GM23338 (cell line): ENCODE results near the gene TMEM131L. TPM values are rescaled to one million over a fixed set of nuclear protein-coding genes. Genes with fewer than 3 reads are reported as not detected.

Experiments
- ATAC-seq: fragments of 200-7000 bp; cut with Tn5 transposase; 3 replicates; pipeline ENCODE4 v1.9.1; 2020
- DNase-seq: peaks from one replicate; pipeline ENCODE4 v3.0.0-alpha.2; 2015; ENCODE audit warnings: low spot score
- H2AFZ ChIP-seq: fragments of 200-600 bp; sonication (generic); 2 replicates; pipeline ENCODE4 v1.8.0; 2016; ENCODE audit warnings: antibody characterized with exemption, mild to moderate bottlenecking, moderate library complexity
- H3F3A ChIP-seq: fragments of 200-600 bp; sonication (generic); replicated peaks from 2 replicates; pipeline ENCODE4 v1.8.0; 2017; ENCODE audit warnings: antibody characterized with exemption, mixed run types, low read depth
- H3K27ac ChIP-seq: fragments of 200-600 bp; sonication (generic); 2 replicates; pipeline ENCODE4 v1.6.1; 2016; ENCODE audit warnings: low read depth
- H3K27me3 ChIP-seq: fragments of 200-600 bp; sonication (generic); 2 replicates; pipeline ENCODE4 v1.8.0; 2016; ENCODE audit warnings: mild to moderate bottlenecking, mixed run types, moderate library complexity; ENCODE audit not compliant: insufficient read depth
- H3K36me3 ChIP-seq: fragments of 200-600 bp; sonication (generic); 2 replicates; pipeline ENCODE4 v1.8.0; 2016; ENCODE audit warnings: mild to moderate bottlenecking; ENCODE audit not compliant: insufficient read depth
- H3K4me1 ChIP-seq: fragments of 200-600 bp; sonication (generic); 2 replicates; pipeline ENCODE4 v1.8.0; 2016; ENCODE audit warnings: mild to moderate bottlenecking, moderate library complexity; ENCODE audit not compliant: insufficient read depth
- H3K4me2 ChIP-seq: fragments of 200-600 bp; sonication (generic); 2 replicates; pipeline ENCODE4 v1.7.1; 2017; ENCODE audit warnings: mixed run types
- H3K4me3 ChIP-seq: fragments of 200-600 bp; sonication (generic); 2 replicates; pipeline ENCODE4 v1.6.1; 2016; ENCODE audit warnings: mixed run types
- H3K79me2 ChIP-seq: fragments of 200-600 bp; sonication (generic); replicated peaks from 2 replicates; pipeline ENCODE4 v1.8.0; 2017; ENCODE audit warnings: mild to moderate bottlenecking; ENCODE audit not compliant: insufficient read depth
- H3K9me2 ChIP-seq: fragments of 200-600 bp; sonication (generic); 2 replicates; pipeline ENCODE4 v1.8.0; 2017; ENCODE audit not compliant: insufficient read depth
- H4K20me1 ChIP-seq: fragments of 200-600 bp; sonication (generic); replicated peaks from 2 replicates; pipeline ENCODE4 v1.8.0; 2017; ENCODE audit warnings: mild to moderate bottlenecking; ENCODE audit not compliant: insufficient read depth
- H3K27ac Mint-ChIP-seq: 2 replicates; pipeline ENCODE4 v1.8.0; 2020; ENCODE audit warnings: inconsistent platforms, mild to moderate bottlenecking, moderate library complexity, mixed read lengths
- H3K27me3 Mint-ChIP-seq: 3 replicates; pipeline ENCODE4 v1.8.0; 2022; ENCODE audit warnings: low read depth, mild to moderate bottlenecking, moderate library complexity, mixed read lengths, inconsistent platforms; ENCODE audit not compliant: insufficient read depth, poor library complexity
- H3K36me3 Mint-ChIP-seq: 3 replicates; pipeline ENCODE4 v1.8.0; 2021; ENCODE audit warnings: low read depth, mild to moderate bottlenecking, inconsistent platforms, moderate library complexity, mixed read lengths
- H3K4me1 Mint-ChIP-seq: 3 replicates; pipeline ENCODE4 v1.8.0; 2020; ENCODE audit warnings: mild to moderate bottlenecking, inconsistent platforms, mixed read lengths
- H3K4me3 Mint-ChIP-seq: 3 replicates; pipeline ENCODE4 v1.8.0; 2021; ENCODE audit warnings: moderate library complexity, mild to moderate bottlenecking, inconsistent platforms, mixed read lengths
- H3K9me3 Mint-ChIP-seq: 3 replicates; pipeline ENCODE4 v1.8.0; 2020; ENCODE audit warnings: moderate library complexity, mild to moderate bottlenecking, inconsistent platforms, mixed read lengths
- CREB1 ChIP-seq: fragments of 250-450 bp; sonication (Bioruptor Pico); IDR thresholded peaks from 2 replicates; pipeline ENCODE4 v1.5.0; 2020; ENCODE audit warnings: low read depth, mild to moderate bottlenecking, moderate library complexity
- EZH2 ChIP-seq: fragments of 200-600 bp; sonication (generic); IDR thresholded peaks from one replicate; pipeline ENCODE4 v1.8.0; 2017; ENCODE audit warnings: antibody characterized with exemption, mild to moderate bottlenecking, low read depth; ENCODE audit not compliant: unreplicated experiment
- EZH2phosphoT487 ChIP-seq: fragments of 200-600 bp; sonication (generic); IDR thresholded peaks from one replicate; pipeline ENCODE4 v1.8.1; 2018; ENCODE audit warnings: antibody characterized with exemption; ENCODE audit not compliant: unreplicated experiment
- JUNB ChIP-seq: IDR thresholded peaks from one replicate; pipeline ENCODE4 v1.6.1; 2016; ENCODE audit warnings: antibody characterized with exemption; ENCODE audit not compliant: unreplicated experiment
- NANOG ChIP-seq: IDR thresholded peaks from 2 replicates; pipeline ENCODE4 v1.6.1; 2016; ENCODE audit warnings: antibody characterized with exemption, borderline replicate concordance
- POLR2AphosphoS5 ChIP-seq: IDR thresholded peaks from 2 replicates; pipeline ENCODE4 v1.6.1; 2016; ENCODE audit warnings: antibody characterized with exemption, low read depth
- REST ChIP-seq: IDR thresholded peaks from one replicate; pipeline ENCODE4 v1.6.1; 2018; ENCODE audit warnings: antibody characterized with exemption; ENCODE audit not compliant: unreplicated experiment
- STAT1 ChIP-seq: IDR thresholded peaks from one replicate; pipeline ENCODE4 v1.6.1; 2016; ENCODE audit warnings: antibody characterized with exemption; ENCODE audit not compliant: unreplicated experiment
- ZNF114 ChIP-seq: fragments of 250-450 bp; sonication (Bioruptor Pico); IDR thresholded peaks from 2 replicates; pipeline ENCODE4 v1.5.0; 2020; ENCODE audit warnings: mild to moderate bottlenecking, moderate library complexity
- ZNF331 ChIP-seq: fragments of 250-450 bp; sonication (Bioruptor Pico); IDR thresholded peaks from 2 replicates; pipeline ENCODE4 v1.5.0; 2020; ENCODE audit warnings: low read depth, mild to moderate bottlenecking, moderate library complexity
- polyA plus RNA-seq: library from polyadenylated mRNA; unstranded; fragments of >200 nt; fragmentation: Nextera tagmentation; extraction: Ambion mirVana; gene quantifications from 2 replicates; pipeline ENCODE4 v1.2.1, GENCODE V29; 2016
- total RNA-seq: library from RNA; depleted of rRNA; stranded (reverse); fragments of >200 nt; shearing (Covaris generic); gene quantifications from 2 replicates; pipeline ENCODE4 v1.2.3, GENCODE V29; 2014
- TF ChIP-seq, protein P1 (sequence below): fragments of 250-450 bp; sonication (Bioruptor Pico); IDR thresholded peaks from 2 replicates; pipeline ENCODE4 v1.5.0; 2020; ENCODE audit warnings: mild to moderate bottlenecking, moderate library complexity
- TF ChIP-seq, protein P2 (sequence below): IDR thresholded peaks from 2 replicates; pipeline ENCODE4 v1.6.1; 2016; ENCODE audit warnings: antibody characterized with exemption
- TF ChIP-seq, protein P3 (sequence below), 2 experiments: fragments of 200-600 bp in 1 of 2; sonication (generic) in 1 of 2; conservative IDR thresholded peaks; 2 replicates each; pipeline versions ENCODE4 v1.5.1 to v1.6.1; 2016 to 2017; ENCODE audit warnings: antibody characterized with exemption in 2 of 2, low read depth in 2 of 2, mild to moderate bottlenecking in 2 of 2, moderate library complexity in 1 of 2

Gene TMEM131L
- total and polyA plus RNA-seq, 2 experiments from 2014 or later = 11.1 to 32.2 TPM

DNA sequence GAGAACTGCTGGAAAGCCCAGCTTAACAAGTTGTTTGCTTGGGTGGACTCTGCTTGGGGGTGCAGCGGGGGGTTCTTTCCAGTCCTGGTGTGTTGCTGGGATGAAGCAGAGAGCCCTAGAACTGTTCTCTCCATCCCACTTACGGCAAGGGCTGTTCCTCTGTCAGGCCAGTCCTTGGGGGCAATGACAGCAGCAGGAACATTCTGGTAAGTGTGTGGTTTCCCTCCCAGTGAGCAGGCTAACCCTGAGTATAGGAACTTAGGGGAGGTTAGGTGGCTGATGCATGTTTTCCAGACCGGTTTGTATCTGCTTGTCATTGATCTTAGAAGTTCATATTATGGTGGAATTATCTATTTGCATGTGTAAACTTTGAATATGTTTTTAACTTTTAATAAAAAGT lies 171.0 kb downstream of the TMEM131L start:
- Histone ChIP-seq H4K20me1 (no peaks in the 10 kb centered on the region), H3K27me3 (no peaks in the 10 kb centered on the region), H2AFZ (no peak overlapping the region), H3F3A (0 out of 2 replicates have a peak, but pooled peaks cover 2% of the 10 kb centered on the region), H3K4me2 (no peak overlapping the region), H3K79me2 (no peaks in the 10 kb centered on the region), H3K27ac (no peak overlapping the region), H3K9me2 (no peaks in the 10 kb centered on the region), H3K4me1 (no peaks in the 10 kb centered on the region), H3K36me3 (0 out of 2 replicates have a peak, but pooled peaks cover 7% of the 10 kb centered on the region), H3K4me3 (no peak overlapping the region)
- H3K27ac Mint-ChIP-seq = no peak overlapping the region
- H3K4me1 Mint-ChIP-seq = peaks cover 7% of the 10 kb centered on the region
- TF ChIP-seq EZH2phosphoT487 (no peak), ZNF331 (CRISPR knock-in tag) (no peak), REST (no peak), POLR2AphosphoS5 (no peak), CREB1 (CRISPR knock-in tag) (no peak), EZH2 (no peak), STAT1 (no peak), JUNB (no peak), ZNF114 (no peak), NANOG (no peak)
- TF ChIP-seq, protein P1, sequence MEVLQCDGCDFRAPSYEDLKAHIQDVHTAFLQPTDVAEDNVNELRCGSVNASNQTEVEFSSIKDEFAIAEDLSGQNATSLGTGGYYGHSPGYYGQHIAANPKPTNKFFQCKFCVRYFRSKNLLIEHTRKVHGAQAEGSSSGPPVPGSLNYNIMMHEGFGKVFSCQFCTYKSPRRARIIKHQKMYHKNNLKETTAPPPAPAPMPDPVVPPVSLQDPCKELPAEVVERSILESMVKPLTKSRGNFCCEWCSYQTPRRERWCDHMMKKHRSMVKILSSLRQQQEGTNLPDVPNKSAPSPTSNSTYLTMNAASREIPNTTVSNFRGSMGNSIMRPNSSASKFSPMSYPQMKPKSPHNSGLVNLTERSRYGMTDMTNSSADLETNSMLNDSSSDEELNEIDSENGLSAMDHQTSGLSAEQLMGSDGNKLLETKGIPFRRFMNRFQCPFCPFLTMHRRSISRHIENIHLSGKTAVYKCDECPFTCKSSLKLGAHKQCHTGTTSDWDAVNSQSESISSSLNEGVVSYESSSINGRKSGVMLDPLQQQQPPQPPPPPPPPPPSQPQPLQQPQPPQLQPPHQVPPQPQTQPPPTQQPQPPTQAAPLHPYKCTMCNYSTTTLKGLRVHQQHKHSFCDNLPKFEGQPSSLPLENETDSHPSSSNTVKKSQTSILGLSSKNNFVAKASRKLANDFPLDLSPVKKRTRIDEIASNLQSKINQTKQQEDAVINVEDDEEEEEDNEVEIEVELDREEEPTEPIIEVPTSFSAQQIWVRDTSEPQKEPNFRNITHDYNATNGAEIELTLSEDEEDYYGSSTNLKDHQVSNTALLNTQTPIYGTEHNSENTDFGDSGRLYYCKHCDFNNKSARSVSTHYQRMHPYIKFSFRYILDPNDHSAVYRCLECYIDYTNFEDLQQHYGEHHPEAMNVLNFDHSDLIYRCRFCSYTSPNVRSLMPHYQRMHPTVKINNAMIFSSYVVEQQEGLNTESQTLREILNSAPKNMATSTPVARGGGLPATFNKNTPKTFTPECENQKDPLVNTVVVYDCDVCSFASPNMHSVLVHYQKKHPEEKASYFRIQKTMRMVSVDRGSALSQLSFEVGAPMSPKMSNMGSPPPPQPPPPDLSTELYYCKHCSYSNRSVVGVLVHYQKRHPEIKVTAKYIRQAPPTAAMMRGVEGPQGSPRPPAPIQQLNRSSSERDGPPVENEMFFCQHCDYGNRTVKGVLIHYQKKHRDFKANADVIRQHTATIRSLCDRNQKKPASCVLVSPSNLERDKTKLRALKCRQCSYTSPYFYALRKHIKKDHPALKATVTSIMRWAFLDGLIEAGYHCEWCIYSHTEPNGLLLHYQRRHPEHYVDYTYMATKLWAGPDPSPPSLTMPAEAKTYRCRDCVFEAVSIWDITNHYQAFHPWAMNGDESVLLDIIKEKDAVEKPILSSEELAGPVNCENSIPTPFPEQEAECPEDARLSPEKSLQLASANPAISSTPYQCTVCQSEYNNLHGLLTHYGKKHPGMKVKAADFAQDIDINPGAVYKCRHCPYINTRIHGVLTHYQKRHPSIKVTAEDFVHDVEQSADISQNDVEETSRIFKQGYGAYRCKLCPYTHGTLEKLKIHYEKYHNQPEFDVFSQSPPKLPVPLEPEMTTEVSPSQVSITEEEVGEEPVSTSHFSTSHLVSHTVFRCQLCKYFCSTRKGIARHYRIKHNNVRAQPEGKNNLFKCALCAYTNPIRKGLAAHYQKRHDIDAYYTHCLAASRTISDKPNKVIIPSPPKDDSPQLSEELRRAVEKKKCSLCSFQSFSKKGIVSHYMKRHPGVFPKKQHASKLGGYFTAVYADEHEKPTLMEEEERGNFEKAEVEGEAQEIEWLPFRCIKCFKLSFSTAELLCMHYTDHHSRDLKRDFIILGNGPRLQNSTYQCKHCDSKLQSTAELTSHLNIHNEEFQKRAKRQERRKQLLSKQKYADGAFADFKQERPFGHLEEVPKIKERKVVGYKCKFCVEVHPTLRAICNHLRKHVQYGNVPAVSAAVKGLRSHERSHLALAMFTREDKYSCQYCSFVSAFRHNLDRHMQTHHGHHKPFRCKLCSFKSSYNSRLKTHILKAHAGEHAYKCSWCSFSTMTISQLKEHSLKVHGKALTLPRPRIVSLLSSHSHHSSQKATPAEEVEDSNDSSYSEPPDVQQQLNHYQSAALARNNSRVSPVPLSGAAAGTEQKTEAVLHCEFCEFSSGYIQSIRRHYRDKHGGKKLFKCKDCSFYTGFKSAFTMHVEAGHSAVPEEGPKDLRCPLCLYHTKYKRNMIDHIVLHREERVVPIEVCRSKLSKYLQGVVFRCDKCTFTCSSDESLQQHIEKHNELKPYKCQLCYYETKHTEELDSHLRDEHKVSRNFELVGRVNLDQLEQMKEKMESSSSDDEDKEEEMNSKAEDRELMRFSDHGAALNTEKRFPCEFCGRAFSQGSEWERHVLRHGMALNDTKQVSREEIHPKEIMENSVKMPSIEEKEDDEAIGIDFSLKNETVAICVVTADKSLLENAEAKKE (CRISPR knock-in tag) = no peak
- TF ChIP-seq, protein P2, sequence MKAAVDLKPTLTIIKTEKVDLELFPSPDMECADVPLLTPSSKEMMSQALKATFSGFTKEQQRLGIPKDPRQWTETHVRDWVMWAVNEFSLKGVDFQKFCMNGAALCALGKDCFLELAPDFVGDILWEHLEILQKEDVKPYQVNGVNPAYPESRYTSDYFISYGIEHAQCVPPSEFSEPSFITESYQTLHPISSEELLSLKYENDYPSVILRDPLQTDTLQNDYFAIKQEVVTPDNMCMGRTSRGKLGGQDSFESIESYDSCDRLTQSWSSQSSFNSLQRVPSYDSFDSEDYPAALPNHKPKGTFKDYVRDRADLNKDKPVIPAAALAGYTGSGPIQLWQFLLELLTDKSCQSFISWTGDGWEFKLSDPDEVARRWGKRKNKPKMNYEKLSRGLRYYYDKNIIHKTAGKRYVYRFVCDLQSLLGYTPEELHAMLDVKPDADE = no peak
- TF ChIP-seq, protein P3, sequence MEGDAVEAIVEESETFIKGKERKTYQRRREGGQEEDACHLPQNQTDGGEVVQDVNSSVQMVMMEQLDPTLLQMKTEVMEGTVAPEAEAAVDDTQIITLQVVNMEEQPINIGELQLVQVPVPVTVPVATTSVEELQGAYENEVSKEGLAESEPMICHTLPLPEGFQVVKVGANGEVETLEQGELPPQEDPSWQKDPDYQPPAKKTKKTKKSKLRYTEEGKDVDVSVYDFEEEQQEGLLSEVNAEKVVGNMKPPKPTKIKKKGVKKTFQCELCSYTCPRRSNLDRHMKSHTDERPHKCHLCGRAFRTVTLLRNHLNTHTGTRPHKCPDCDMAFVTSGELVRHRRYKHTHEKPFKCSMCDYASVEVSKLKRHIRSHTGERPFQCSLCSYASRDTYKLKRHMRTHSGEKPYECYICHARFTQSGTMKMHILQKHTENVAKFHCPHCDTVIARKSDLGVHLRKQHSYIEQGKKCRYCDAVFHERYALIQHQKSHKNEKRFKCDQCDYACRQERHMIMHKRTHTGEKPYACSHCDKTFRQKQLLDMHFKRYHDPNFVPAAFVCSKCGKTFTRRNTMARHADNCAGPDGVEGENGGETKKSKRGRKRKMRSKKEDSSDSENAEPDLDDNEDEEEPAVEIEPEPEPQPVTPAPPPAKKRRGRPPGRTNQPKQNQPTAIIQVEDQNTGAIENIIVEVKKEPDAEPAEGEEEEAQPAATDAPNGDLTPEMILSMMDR (conservative IDR thresholded peaks at IDR 0.05; ENCODE audit: low read depth in 2 of 2) = no peak
- DNase-seq (no peak), ATAC-seq (no peak)
- H3K36me3 Mint-ChIP-seq = peaks cover 25% of the 10 kb centered on the region
- peaks cover 7% of the 10 kb centered on the region for H3K27me3 Mint-ChIP-seq
- no peak overlapping the region for H3K4me3 Mint-ChIP-seq
- H3K9me3 Mint-ChIP-seq = no peaks in the 10 kb centered on the region
